HAP-1 (cell line): ENCODE measurements around the gene NFKBIL1.
A peak's percentile ranks its signal among the peaks of the same experiment; 100 is the strongest.

Experiments
- DNase-seq, 2 experiments: peaks; one replicate each; pipeline ENCODE4 v3.0.0-alpha.2; 2016 to 2020; ENCODE audit warnings: low spot score in 2 of 2
- H3K27me3 ChIP-seq: fragments of 250-450 bp; sonication (Bioruptor Pico); 2 replicates; pipeline ENCODE4 v1.5.1; 2020; ENCODE audit warnings: low read depth, mild to moderate bottlenecking, moderate library complexity
- H3K36me3 ChIP-seq: fragments of 250-450 bp; sonication (Bioruptor Pico); replicated peaks from 2 replicates; pipeline ENCODE4 v1.5.1; 2020; ENCODE audit warnings: mild to moderate bottlenecking
- H3K4me1 ChIP-seq: fragments of 250-450 bp; sonication (Bioruptor Pico); 2 replicates; pipeline ENCODE4 v1.5.1; 2020; ENCODE audit warnings: mild to moderate bottlenecking
- H3K4me3 ChIP-seq: fragments of 250-450 bp; sonication (Bioruptor Pico); 2 replicates; pipeline ENCODE4 v1.5.1; 2020; ENCODE audit warnings: mild to moderate bottlenecking, moderate library complexity
- H3K9me3 ChIP-seq: fragments of 250-450 bp; sonication (Bioruptor Pico); 2 replicates; pipeline ENCODE4 v1.5.1; 2020; ENCODE audit warnings: mild to moderate bottlenecking, moderate library complexity
- in situ Hi-C: fragments of 300-500 bp; cut with MboI; formaldehyde crosslinking; loops from 3 replicates; pipeline ENCODE4 v1.14.3; 2020; ENCODE audit warnings: low sequenced_read_pairs, inconsistent platforms, mixed read lengths

NFKBIL1 gene

DNA sequence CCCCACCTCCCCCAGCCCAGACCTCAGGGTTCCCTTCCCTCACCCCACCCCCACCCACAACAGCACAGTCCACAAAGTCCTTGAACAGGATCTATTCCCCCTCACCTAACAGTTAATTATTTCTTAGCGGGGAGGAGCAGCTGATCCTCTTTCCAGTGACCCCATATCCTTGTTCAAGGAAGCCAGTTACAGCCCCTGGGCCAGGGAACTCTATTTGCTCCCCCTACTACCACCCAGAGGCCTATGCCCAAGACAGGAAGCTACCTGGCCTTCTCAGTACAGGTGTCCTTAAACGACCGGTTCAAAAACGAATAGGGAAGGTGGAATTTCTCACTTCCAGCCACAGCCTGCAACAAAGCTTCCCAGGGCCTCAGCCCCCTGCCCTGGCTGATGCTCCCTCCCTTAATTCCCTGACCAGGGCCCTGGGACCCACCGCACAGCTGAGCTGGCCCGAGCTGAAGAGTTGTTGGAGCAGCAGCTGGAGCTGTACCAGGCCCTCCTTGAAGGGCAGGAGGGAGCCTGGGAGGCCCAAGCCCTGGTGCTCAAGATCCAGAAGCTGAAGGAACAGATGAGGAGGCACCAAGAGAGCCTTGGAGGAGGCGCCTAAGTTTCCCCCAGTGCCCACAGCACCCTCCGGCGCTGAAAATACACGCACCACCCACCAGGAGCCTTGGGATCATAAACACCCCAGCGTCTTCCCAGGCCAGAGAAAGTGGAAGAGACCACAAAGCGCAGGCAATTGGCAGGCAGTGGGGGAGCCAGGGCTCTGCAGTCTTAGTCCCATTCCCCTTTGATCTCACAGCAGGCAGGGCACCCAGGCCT, 17.9 kb upstream of the NFKBIL1 start:
- no peak for DNase-seq
- Histone ChIP-seq H3K4me1 (no peaks in the 10 kb centered on the region), H3K36me3 (peaks cover 48% of the 10 kb centered on the region), H3K9me3 (no peaks in the 10 kb centered on the region), H3K27me3 (no peaks in the 10 kb centered on the region), H3K4me3 (no peak overlapping the region)
- in situ Hi-C loops = no loop called here

DNA sequence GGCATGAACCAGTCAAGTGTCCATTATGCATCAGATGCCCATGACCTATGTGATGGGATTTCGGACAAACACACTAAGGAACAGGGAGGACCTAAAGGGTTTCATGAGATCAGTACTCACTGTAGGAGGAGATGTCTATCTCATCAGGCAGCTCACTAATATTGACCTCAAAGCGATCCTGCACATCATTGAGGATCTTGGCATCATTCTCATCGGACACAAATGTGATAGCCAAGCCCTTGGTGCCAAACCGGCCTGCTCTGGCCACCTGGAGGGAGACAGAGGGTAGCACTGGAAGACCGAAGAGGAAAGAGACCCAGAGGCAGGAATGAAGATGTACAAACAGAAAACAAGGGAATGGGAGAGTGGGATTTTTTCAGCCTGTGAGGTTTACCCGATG, 16.7 kb upstream of the NFKBIL1 start:
- Histone ChIP-seq H3K9me3 (no peaks in the 10 kb centered on the region), H3K27me3 (no peaks in the 10 kb centered on the region), H3K4me3 (no peak overlapping the region), H3K4me1 (no peaks in the 10 kb centered on the region), H3K36me3 (peaks cover 59% of the 10 kb centered on the region)
- in situ Hi-C loops = no loop called here
- no peak for DNase-seq

DNA sequence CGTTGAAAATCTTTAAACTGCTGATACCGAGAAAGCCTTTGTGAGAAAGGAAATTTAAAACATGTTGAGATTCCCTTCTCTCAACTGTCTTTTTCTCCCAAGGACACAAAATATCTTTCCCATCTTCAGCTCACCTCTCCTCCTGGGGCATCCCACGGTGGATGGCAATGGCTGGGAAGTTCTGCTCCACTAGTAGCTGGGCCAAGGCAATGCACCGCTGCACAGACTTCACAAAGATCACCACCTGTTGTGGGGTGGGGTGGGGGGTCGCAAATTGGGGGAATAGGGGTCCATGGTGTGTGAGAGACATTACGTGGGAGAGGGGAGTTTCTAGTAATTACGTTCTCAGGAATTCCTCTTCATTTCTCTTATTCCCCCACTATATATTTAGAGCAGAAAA, 16.2 kb upstream of the NFKBIL1 start:
- H3K27me3 ChIP-seq = no peaks in the 10 kb centered on the region
- H3K4me1 ChIP-seq = no peaks in the 10 kb centered on the region
- no peak overlapping the region for H3K4me3 ChIP-seq
- H3K36me3 ChIP-seq = peaks cover 64% of the 10 kb centered on the region
- DNase-seq = no peak
- H3K9me3 ChIP-seq = no peaks in the 10 kb centered on the region
- in situ Hi-C loops = no loop called here

- Histone ChIP-seq H3K9me3 (no peaks in the 10 kb centered on the region), H3K36me3 (peaks cover 72% of the 10 kb centered on the region), H3K4me3 (no peak overlapping the region), H3K27me3 (no peaks in the 10 kb centered on the region), H3K4me1 (no peaks in the 10 kb centered on the region)
- in situ Hi-C loops = no loop called here
- DNase-seq = no peak
Measured at GRCh38 chr6:31531771-31532643, 15.4 kb upstream of the NFKBIL1 start.

DNA sequence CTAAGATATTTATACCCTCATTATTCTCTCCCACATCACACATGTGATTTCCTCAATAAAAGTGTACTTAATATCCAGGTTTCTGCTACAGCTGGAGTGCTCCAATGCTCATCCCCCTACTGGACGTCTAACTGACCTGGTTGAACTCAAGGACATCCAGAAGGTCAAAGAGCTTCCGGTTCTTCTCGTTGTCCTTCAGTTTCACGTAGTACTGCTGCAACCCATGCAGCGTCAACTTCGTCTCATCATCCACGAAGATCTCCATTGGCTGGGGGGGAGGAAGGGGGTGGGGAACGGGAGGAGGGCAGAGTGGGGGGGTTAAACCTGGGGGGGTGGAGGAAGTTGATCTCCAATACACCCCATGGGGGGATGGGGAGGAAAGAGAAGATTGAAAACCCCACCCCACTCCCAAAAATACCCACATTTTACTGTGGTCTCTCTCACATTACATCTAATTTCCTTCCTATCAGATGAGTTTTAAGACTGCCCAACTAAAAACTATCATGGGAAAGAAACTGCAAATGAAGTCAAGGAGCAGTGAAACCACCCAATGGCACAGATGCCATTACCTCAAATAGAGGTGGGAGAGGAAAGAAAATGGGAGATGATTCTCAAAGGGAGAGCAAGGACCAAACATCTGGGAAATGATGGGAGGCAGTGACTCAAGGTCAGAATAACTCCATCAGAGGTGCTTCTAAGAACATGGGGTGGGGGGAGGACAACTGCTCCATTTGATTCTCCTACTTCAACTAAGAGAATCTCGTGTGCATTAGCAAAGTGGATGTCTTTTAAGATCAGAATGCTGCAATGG, 14.6 kb upstream of the NFKBIL1 start:
- Histone ChIP-seq H3K9me3 (no peaks in the 10 kb centered on the region), H3K36me3 (peaks cover 81% of the 10 kb centered on the region), H3K4me3 (no peak overlapping the region), H3K27me3 (no peaks in the 10 kb centered on the region), H3K4me1 (no peaks in the 10 kb centered on the region)
- in situ Hi-C loops = no loop called here
- DNase-seq = no peak

GRCh38 chr6:31533455-31533841, 14.0 kb upstream of the NFKBIL1 start:
- no peaks in the 10 kb centered on the region for H3K27me3 ChIP-seq
- no peaks in the 10 kb centered on the region for H3K4me1 ChIP-seq
- in situ Hi-C loops = no loop called here
- DNase-seq = no peak
- no peaks in the 10 kb centered on the region for H3K9me3 ChIP-seq
- H3K4me3 ChIP-seq = no peak overlapping the region
- peaks cover 87% of the 10 kb centered on the region for H3K36me3 ChIP-seq

GRCh38 chr6:31534011-31534410, 13.4 kb upstream of the NFKBIL1 start:
- in situ Hi-C loops = no loop called here
- Histone ChIP-seq H3K27me3 (no peaks in the 10 kb centered on the region), H3K9me3 (no peaks in the 10 kb centered on the region), H3K4me3 (no peak overlapping the region), H3K4me1 (no peaks in the 10 kb centered on the region; the same call in 1 of the 2 replicates), H3K36me3 (peaks cover 92% of the 10 kb centered on the region)
- DNase-seq = no peak

DNA sequence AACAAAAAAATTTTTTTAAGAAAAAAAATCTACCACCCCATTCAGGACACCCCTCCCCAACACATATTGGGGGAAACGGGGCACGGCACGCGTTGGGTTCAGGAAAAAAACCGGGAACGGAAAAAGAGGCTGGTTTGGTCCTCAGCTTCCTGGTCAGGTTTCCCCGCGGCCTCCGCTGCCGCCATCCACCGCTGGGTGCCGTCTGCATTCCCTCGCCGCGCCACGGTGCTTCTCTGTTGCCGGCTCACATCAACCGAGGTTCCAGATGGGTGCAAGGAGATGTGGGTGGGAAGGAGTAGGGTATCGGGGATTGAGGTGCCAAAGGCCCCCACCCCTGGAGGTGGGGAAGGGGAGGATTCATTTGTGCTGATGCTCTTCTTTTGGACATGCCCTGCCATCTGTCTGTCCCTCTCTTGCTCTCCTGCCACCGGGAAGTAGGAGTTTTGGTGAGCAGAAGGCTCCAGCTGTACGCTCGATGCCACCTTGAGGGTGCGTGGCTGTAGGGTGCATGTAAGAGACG, 12.8 kb upstream of the NFKBIL1 start:
- DNase-seq = no peak
- no peaks in the 10 kb centered on the region for H3K27me3 ChIP-seq
- in situ Hi-C loops = no loop called here
- H3K9me3 ChIP-seq = no peaks in the 10 kb centered on the region
- peaks cover 96% of the 10 kb centered on the region for H3K36me3 ChIP-seq
- H3K4me3 ChIP-seq = no peak overlapping the region
- H3K4me1 ChIP-seq = peaks cover 5% of the 10 kb centered on the region

DNA sequence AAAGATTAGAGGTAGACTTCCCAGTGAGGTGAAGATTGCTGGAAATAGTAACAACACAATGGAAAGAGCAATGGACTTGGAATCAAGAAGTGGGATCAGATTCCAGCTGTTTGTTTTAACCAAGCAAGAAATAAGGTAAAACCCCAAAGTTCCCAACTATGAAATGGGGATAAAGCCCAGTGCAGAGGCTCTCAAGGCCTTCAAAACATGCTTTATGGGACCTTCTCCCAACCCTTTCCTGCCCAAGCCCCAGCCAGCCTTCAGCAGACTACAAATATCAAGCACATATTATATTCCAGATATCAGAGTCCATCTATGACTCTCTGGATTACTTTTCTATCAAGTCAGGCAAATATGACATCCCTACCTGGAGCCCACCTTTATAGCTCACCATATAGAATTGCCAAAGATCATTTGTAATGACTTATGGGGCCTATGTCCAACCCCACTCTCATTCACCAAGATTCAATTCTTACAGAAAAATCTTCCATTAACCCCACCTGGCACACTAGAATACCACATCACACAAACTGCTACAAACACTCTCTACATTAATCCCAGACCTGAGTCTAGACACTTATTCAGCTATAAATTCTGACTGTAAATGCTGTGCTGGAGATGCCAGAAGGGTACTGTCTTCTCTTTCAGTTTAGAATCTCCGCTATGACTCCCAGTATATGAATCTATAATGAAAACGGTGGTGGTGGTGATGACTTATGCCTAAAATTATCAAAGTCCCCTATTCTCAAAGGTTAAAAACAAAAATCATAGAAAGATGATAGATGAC, 11.7 kb upstream of the NFKBIL1 start:
- no peak for DNase-seq
- no peak overlapping the region for H3K4me3 ChIP-seq
- H3K9me3 ChIP-seq = no peaks in the 10 kb centered on the region
- no peaks in the 10 kb centered on the region for H3K27me3 ChIP-seq
- H3K4me1 ChIP-seq = peaks cover 9% of the 10 kb centered on the region
- peaks cover 96% of the 10 kb centered on the region for H3K36me3 ChIP-seq
- in situ Hi-C loops = no loop called here

- H3K36me3 ChIP-seq = peaks cover 76% of the 10 kb centered on the region
- no peaks in the 10 kb centered on the region for H3K27me3 ChIP-seq
- no peak for DNase-seq
- peaks cover 12% of the 10 kb centered on the region for H3K4me1 ChIP-seq
- H3K9me3 ChIP-seq = no peaks in the 10 kb centered on the region
- in situ Hi-C loops = no loop called here
- no peak overlapping the region; the same call in 1 of the 2 replicates for H3K4me3 ChIP-seq
Measured at GRCh38 chr6:31538805-31539400, 8.5 kb upstream of the NFKBIL1 start.

DNA sequence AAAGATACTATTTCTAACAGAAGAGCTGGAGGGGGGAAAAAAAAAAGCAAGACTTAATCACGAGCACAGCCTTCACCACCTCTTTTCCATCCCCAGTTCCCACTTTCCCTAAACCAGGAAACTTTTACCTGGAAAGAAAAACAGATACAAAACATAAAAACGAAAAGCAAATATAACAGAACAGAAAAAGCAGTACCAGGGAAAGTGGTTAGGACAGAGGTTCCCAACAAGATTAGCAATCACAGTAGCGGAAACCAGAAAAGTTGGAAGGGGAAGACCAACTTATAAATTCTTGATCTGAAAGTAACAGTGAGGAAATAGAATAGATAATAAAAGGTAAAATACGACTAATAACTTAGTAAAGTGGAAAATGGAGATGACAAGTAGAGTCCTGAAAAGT, 6.8 kb upstream of the NFKBIL1 start:
- DNase-seq = no peak
- Histone ChIP-seq H3K36me3 (peaks cover 59% of the 10 kb centered on the region), H3K27me3 (no peaks in the 10 kb centered on the region), H3K9me3 (no peaks in the 10 kb centered on the region), H3K4me3 (peak overlapping the region; percentile 70), H3K4me1 (peaks cover 12% of the 10 kb centered on the region)
- in situ Hi-C loops = loop anchor here (5.0 kb wide), 2 partner anchors 48 to 292 kb away; no protein-coding TSS in a partner anchor

DNA sequence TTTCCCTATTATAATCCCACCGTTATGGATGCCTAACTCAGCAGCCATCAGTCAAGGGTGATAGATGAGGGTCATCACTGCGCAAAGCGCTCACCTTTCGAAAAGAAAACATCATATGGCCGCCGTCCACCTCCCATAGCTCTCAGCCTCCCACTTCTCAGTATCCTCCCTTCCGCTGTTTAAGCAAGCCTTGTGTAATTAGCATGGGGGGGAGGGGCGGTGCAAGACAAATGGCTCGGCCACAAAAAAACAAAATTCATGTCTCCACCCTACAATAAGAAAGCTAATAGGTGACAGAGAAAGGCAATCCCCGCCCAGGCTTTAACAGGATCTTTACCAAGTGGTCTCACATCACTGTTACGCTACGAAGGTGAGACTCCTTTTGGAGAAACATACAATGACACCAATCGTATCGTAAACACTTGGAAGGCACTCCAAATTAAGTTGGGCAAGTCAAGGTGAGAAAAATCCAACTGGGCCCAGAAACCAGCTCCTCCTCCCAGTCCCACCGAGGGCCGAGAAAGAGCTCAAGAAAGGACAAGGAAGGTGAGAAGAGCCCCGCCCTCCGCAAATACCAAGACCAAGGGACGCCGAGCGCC, 6.2 kb upstream of the NFKBIL1 start:
- Histone ChIP-seq H3K36me3 (peaks cover 54% of the 10 kb centered on the region), H3K9me3 (no peaks in the 10 kb centered on the region), H3K4me3 (peak overlapping the region; percentile 70), H3K27me3 (no peaks in the 10 kb centered on the region), H3K4me1 (peaks cover 13% of the 10 kb centered on the region)
- DNase-seq = peak; percentile 60 to 81
- in situ Hi-C loops = loop anchor here (5.0 kb wide), 2 partner anchors 49 to 291 kb away; no protein-coding TSS in a partner anchor
